Esophagus squamous epithelium (tissue), 4 donors: Measurements from ENCODE around the gene METTL24.

Experiments used
- CTCF ChIP-seq, 6 experiments: fragments of 450-650 bp in 4 of 6; fragments of 200-600 bp in 2 of 6; sonication (generic) in 2 of 6; IDR thresholded peaks; one replicate each; pipeline ENCODE4 v1.5.1; 2016 to 2019; ENCODE audit warnings: antibody characterized with exemption in 6 of 6, mild to moderate bottlenecking in 4 of 6, moderate library complexity in 4 of 6
- POLR2A ChIP-seq, 4 donors: fragments of 450-650 bp; IDR thresholded peaks; one replicate each; pipeline ENCODE4 v1.6.1; 2017; ENCODE audit warnings: antibody characterized with exemption in 4 of 4, mild to moderate bottlenecking in 4 of 4, moderate library complexity in 3 of 4

GRCh38 chr6:110341067-110341466 is 17.1 kb downstream of the METTL24 start:
- TF ChIP-seq POLR2A (IDR thresholded peaks at IDR 0.05): no peak
- TF ChIP-seq CTCF (IDR thresholded peaks at IDR 0.05): no peak
